Measurements from ENCODE around the gene CDHR1. TPM values are rescaled to one million over a fixed set of nuclear protein-coding genes. Genes with fewer than 3 reads are reported as not detected.

Gene CDHR1
- total RNA-seq, 1 donor from 2014 or later, result 2.5 TPM

DNA sequence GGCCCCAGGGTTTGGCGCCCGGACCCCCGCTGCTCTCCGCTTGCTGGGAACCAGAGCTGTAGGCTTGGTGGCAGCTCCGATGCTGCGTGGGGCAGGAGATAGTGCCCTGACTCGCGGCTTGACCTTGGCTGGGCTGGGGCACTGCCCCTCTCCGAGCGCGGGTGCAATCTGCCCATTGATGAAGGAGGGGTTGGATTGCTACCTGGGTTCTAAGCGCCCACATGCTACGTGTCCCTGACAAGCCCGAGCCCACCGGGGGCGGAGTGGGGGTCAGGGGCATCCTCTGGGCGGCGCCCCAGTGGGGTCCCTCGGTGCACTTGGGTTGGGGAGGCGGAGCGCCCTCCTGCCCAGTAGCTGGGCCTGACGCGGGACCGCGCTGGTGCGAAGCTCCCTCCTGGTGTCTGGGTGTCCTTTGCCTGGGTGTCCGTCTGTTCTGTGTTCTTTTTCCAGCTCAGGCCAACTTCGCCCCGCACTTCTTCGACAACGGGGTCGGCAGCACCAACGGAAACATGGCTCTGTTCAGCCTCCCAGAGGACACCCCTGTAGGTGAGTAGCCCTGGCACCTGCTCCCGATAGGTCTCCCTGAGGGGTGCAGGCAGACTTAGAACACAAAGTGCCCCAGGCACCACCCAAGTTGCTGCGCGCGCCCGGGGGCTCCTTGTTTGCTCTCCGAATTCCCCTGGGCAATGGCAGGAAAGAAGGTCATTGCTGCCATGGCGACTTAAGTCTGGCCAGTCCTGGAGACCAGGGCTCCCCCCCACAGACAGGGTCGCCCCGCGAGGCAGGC, 900 bp downstream of the CDHR1 start:
- no peak for DNase-seq (ENCODE audit: low read depth)
- H3K4me3 ChIP-seq (ENCODE audit: low read depth, low read length), result peak overlapping the region; percentile 56
- TF ChIP-seq, protein P1, sequence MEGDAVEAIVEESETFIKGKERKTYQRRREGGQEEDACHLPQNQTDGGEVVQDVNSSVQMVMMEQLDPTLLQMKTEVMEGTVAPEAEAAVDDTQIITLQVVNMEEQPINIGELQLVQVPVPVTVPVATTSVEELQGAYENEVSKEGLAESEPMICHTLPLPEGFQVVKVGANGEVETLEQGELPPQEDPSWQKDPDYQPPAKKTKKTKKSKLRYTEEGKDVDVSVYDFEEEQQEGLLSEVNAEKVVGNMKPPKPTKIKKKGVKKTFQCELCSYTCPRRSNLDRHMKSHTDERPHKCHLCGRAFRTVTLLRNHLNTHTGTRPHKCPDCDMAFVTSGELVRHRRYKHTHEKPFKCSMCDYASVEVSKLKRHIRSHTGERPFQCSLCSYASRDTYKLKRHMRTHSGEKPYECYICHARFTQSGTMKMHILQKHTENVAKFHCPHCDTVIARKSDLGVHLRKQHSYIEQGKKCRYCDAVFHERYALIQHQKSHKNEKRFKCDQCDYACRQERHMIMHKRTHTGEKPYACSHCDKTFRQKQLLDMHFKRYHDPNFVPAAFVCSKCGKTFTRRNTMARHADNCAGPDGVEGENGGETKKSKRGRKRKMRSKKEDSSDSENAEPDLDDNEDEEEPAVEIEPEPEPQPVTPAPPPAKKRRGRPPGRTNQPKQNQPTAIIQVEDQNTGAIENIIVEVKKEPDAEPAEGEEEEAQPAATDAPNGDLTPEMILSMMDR (conservative IDR thresholded peaks at IDR 0.05; ENCODE audit: low read depth, low read length), result no peak

- no peak for DNase-seq (ENCODE audit: low read depth)
- TF ChIP-seq, protein P1 (conservative IDR thresholded peaks at IDR 0.05; ENCODE audit: low read depth, low read length), result no peak
- no peak overlapping the region for H3K4me3 ChIP-seq (ENCODE audit: low read depth, low read length)
These were observed 1.7 kb downstream of the CDHR1 start for GRCh38 chr10:84196083-84196482.

- no peak overlapping the region for H3K4me3 ChIP-seq (ENCODE audit: low read depth, low read length)
- DNase-seq (ENCODE audit: low read depth), result no peak
- TF ChIP-seq, protein P1 (conservative IDR thresholded peaks at IDR 0.05; ENCODE audit: low read depth, low read length), result no peak
These were observed 2.6 kb downstream of the CDHR1 start for GRCh38 chr10:84196941-84197340.

DNA sequence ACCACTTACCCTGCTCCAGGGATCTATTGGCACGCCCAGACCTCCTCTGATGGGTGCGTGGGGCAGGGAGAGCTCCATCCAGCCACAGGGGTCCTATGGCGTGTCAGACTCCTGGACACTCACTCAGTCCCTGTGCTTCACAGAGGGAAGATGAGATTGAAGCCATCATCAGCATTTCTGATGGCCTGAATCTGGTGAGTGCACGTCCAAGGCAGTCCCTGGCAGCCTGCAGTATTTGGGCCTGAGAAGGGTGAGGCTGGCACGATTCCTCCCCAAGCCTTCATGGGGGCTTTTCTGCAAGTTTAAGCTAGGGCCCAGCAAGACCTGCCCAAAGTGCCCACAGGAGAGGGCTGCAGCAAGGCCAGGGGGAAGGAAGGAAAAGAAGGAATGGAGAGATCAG, 3.3 kb downstream of the CDHR1 start:
- TF ChIP-seq, protein P1 (conservative IDR thresholded peaks at IDR 0.05; ENCODE audit: low read depth, low read length), result no peak
- DNase-seq (ENCODE audit: low read depth), result no peak
- H3K4me3 ChIP-seq (ENCODE audit: low read depth, low read length), result no peak overlapping the region

GRCh38 chr10:84198206-84198915, 4.0 kb downstream of the CDHR1 start:
- TF ChIP-seq, protein P1 (conservative IDR thresholded peaks at IDR 0.05; ENCODE audit: low read depth, low read length), result no peak

GRCh38 chr10:84200537-84201243, 6.4 kb downstream of the CDHR1 start:
- TF ChIP-seq, protein P1 (conservative IDR thresholded peaks at IDR 0.05; ENCODE audit: low read depth, low read length), result no peak
- H3K4me3 ChIP-seq (ENCODE audit: low read depth, low read length), result no peak overlapping the region
- DNase-seq (ENCODE audit: low read depth), result no peak

More at GRCh38 chr10:84198206-84198915, 4.0 kb downstream of the CDHR1 start:
- H3K4me3 ChIP-seq (ENCODE audit: low read depth, low read length), result no peak overlapping the region
- DNase-seq (ENCODE audit: low read depth), result no peak
